ENCODE results near the gene NHLH1. TPM values are rescaled to one million over a fixed set of nuclear protein-coding genes. Genes with fewer than 3 reads are reported as not detected.

The NHLH1 gene
- total and polyA plus RNA-seq, 2 of the 4 experiments (the other 2 are of a cell fraction): 0.14 TPM; not detected in 1

DNA sequence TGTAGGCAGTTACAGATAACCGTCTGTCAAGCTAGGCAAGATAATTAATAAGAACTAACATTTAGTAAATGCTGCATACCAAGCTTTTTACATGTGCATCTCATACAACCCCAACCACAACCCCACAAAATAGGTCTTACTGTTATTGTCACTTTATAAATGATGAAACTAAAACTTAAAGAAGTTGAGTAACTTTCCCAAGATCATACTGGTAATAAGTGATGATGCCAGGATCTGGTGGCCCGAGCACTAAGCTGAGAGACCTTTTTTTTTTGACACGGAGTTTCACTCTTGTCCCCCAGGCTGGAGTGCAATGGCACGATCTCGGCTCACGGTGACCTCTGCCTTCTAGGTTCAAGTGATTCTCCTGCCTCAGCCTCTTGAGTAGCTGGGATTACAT lies 21.9 kb upstream of the NHLH1 start:
- H3K18ac ChIP-seq (ENCODE audit: low read depth, low read length): no peak overlapping the region
- peaks cover 3% of the 10 kb centered on the region for H3K4me1 ChIP-seq (ENCODE audit: control insufficient read depth, insufficient read depth, low read length)
- H2BK20ac ChIP-seq (ENCODE audit: low read depth, low read length): no peak overlapping the region
- TF ChIP-seq CEBPB (IDR thresholded peaks at IDR 0.05; ENCODE audit: low read depth, low read length) (no peak), MXI1 (IDR thresholded peaks at IDR 0.05; ENCODE audit: borderline replicate concordance, low read depth, low read length) (no peak), FOS (IDR thresholded peaks at IDR 0.05; ENCODE audit: low read depth, low read length) (no peak), CHD1 (IDR thresholded peaks at IDR 0.05; ENCODE audit: low read depth, low read length) (no peak), RFX5 (IDR thresholded peaks at IDR 0.05; ENCODE audit: low read depth, low read length) (no peak), POLR2A (IDR thresholded peaks at IDR 0.05; ENCODE audit: low read depth, low read length) (no peak), RCOR1 (IDR thresholded peaks at IDR 0.05; ENCODE audit: insufficient replicate concordance, low read length) (no peak), RAD21 (IDR thresholded peaks at IDR 0.05; ENCODE audit: low read length) (no peak), BHLHE40 (IDR thresholded peaks at IDR 0.05; ENCODE audit: low read depth, low read length) (no peak), SMC3 (IDR thresholded peaks at IDR 0.05; ENCODE audit: low read depth, low read length) (no peak), NFE2L2 (IDR thresholded peaks at IDR 0.05; ENCODE audit: low read depth, low read length) (no peak), MAZ (IDR thresholded peaks at IDR 0.05; ENCODE audit: borderline replicate concordance, low read depth, low read length) (no peak), MAFK (IDR thresholded peaks at IDR 0.05; ENCODE audit: low read depth, low read length) (no peak)
- TF ChIP-seq, protein P1, sequence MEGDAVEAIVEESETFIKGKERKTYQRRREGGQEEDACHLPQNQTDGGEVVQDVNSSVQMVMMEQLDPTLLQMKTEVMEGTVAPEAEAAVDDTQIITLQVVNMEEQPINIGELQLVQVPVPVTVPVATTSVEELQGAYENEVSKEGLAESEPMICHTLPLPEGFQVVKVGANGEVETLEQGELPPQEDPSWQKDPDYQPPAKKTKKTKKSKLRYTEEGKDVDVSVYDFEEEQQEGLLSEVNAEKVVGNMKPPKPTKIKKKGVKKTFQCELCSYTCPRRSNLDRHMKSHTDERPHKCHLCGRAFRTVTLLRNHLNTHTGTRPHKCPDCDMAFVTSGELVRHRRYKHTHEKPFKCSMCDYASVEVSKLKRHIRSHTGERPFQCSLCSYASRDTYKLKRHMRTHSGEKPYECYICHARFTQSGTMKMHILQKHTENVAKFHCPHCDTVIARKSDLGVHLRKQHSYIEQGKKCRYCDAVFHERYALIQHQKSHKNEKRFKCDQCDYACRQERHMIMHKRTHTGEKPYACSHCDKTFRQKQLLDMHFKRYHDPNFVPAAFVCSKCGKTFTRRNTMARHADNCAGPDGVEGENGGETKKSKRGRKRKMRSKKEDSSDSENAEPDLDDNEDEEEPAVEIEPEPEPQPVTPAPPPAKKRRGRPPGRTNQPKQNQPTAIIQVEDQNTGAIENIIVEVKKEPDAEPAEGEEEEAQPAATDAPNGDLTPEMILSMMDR (conservative IDR thresholded peaks at IDR 0.05; ENCODE audit: low read depth, low read length): no peak
- TF ChIP-seq, protein P2, sequence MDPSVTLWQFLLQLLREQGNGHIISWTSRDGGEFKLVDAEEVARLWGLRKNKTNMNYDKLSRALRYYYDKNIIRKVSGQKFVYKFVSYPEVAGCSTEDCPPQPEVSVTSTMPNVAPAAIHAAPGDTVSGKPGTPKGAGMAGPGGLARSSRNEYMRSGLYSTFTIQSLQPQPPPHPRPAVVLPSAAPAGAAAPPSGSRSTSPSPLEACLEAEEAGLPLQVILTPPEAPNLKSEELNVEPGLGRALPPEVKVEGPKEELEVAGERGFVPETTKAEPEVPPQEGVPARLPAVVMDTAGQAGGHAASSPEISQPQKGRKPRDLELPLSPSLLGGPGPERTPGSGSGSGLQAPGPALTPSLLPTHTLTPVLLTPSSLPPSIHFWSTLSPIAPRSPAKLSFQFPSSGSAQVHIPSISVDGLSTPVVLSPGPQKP (IDR thresholded peaks at IDR 0.05; ENCODE audit: borderline replicate concordance, low read depth, low read length): no peak
- TF ChIP-seq, protein P3, sequence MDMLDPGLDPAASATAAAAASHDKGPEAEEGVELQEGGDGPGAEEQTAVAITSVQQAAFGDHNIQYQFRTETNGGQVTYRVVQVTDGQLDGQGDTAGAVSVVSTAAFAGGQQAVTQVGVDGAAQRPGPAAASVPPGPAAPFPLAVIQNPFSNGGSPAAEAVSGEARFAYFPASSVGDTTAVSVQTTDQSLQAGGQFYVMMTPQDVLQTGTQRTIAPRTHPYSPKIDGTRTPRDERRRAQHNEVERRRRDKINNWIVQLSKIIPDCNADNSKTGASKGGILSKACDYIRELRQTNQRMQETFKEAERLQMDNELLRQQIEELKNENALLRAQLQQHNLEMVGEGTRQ (IDR thresholded peaks at IDR 0.05; ENCODE audit: low read depth, low read length): no peak
- dilution Hi-C loops (cut with HindIII; ENCODE audit: low sequenced_read_pairs, unreplicated experiment): no loop called here
- no peak overlapping the region for H3K14ac ChIP-seq (replicated peaks; ENCODE audit: low read depth, low read length)
- no peak overlapping the region for H2BK15ac ChIP-seq (ENCODE audit: low read depth, low read length)
- H3K9me3 ChIP-seq (ENCODE audit: control insufficient read depth, insufficient read depth, low read length): no peaks in the 10 kb centered on the region
- 100% methylated on average over 2 of the region's 6 CpGs; no CpG with 5 or more reads in 1 of the 2 experiments for WGBS, 2 experiments (ENCODE audit: extremely low coverage in 2 of 2, insufficient read length in 1 of 2)
- no peak overlapping the region for H2BK5ac ChIP-seq (ENCODE audit: low read depth, low read length, poor library complexity, severe bottlenecking)
- BruUV-seq (replicated peaks): no TSS peak
- H2AK9ac ChIP-seq (replicated peaks; ENCODE audit: low read depth, low read length, poor library complexity): no peak overlapping the region
- H3K9ac ChIP-seq (ENCODE audit: low read depth, low read length): no peak overlapping the region
- H4K20me1 ChIP-seq (ENCODE audit: insufficient read depth, low read length): peaks cover 20% of the 10 kb centered on the region
- DNase-seq (no peak), ATAC-seq (ENCODE audit: low read depth) (no peak)
- no peak overlapping the region for H4K8ac ChIP-seq (ENCODE audit: low read depth in 2 of 2, low read length in 2 of 2)
- H3K23ac ChIP-seq (ENCODE audit: low read depth, low read length): 0 out of 2 replicates have a peak overlapping the region, but pooled peaks have one; percentile 2
- CTCF ChIA-PET: no interaction called here
- no peak overlapping the region for H4K91ac ChIP-seq (ENCODE audit: insufficient read depth, low read depth, low read length)
- no peak overlapping the region for H2AFZ ChIP-seq (replicated peaks; ENCODE audit: low read length, poor library complexity)
- no peak overlapping the region for H3K27ac ChIP-seq (ENCODE audit: insufficient read depth, low read length)
- H3K56ac ChIP-seq (ENCODE audit: extremely low read depth, insufficient read depth, low read length): no peak overlapping the region
- H2BK120ac ChIP-seq (ENCODE audit: low read depth, low read length): no peak overlapping the region
- no peaks in the 10 kb centered on the region for H3K27me3 ChIP-seq (ENCODE audit: control insufficient read depth, insufficient read depth, low read length)
- no peak overlapping the region for H3K4me2 ChIP-seq (ENCODE audit: low read depth, low read length)
- no peak overlapping the region for H2AK5ac ChIP-seq (ENCODE audit: low read depth, low read length)
- H3K9me1 ChIP-seq (ENCODE audit: insufficient read depth, low read length): no peaks in the 10 kb centered on the region
- H3K36me3 ChIP-seq (ENCODE audit: control insufficient read depth, insufficient read depth, low read length): peaks cover 11% of the 10 kb centered on the region
- in situ Hi-C loops (cut with MboI; ENCODE audit: low sequenced_read_pairs): no loop called here
- H3K79me1 ChIP-seq (ENCODE audit: low read depth in 1 of 2, low read length in 2 of 2): peaks cover 16 to 59% of the 10 kb centered on the region in 2 experiments; a peak in 3 of 4 replicates
- H3K4me3 ChIP-seq (ENCODE audit: insufficient read depth, low read depth, low read length): no peak overlapping the region
- no peak overlapping the region for H4K5ac ChIP-seq (ENCODE audit: low read depth, low read length)
- no peak overlapping the region for H3K4ac ChIP-seq (ENCODE audit: low read depth, low read length)
- POLR2A ChIA-PET (ENCODE audit: unreplicated experiment): interaction anchor here (0.6 kb wide), 1 partner anchor 27 kb away, joined by 13 read pairs; no protein-coding TSS in a partner anchor
- intact Hi-C loops (cut with micrococcal nuclease): no loop called here
